Vagina (tissue), 2 donors: Measurements from ENCODE around the gene PRRT1. TPM values are rescaled to one million over a fixed set of nuclear protein-coding genes. Genes with fewer than 3 reads are reported as not detected.
A peak's percentile ranks its signal among the peaks of the same experiment; 100 is the strongest.
"Not testable (repeated sequence)": the region's sequence is repeated elsewhere in the genome, so short reads cannot be mapped to it uniquely, and the experiment has no call there.

ENCODE experiments used
- DNase-seq, 2 donors: peaks; one replicate each; pipeline ENCODE4 v3.0.0-alpha.2; 2017; ENCODE audit errors: extremely low spot score in 2 of 2
- H3K27ac ChIP-seq: fragments of 200-600 bp; sonication (generic); one replicate; pipeline ENCODE4 v1.5.1; 2019
- H3K27me3 ChIP-seq: fragments of 200-600 bp; sonication (generic); one replicate; pipeline ENCODE4 v1.5.1; 2019
- H3K36me3 ChIP-seq, 2 donors: fragments of 200-600 bp; sonication (generic); one replicate each; pipeline ENCODE4 v1.5.1; 2017 to 2019
- H3K4me1 ChIP-seq: fragments of 200-600 bp; sonication (generic); one replicate; pipeline ENCODE4 v1.5.1; 2019
- H3K4me3 ChIP-seq, 2 donors: fragments of 200-600 bp; sonication (generic); 1 replicate in 1 of 2; 2 replicates in 1 of 2; pipeline ENCODE4 v1.5.1; 2016 to 2019
- H3K9me3 ChIP-seq: fragments of 200-600 bp; sonication (generic); one replicate; pipeline ENCODE4 v1.5.1; 2019
- CTCF ChIP-seq, 3 experiments: fragments of 450-650 bp in 2 of 3; fragments of 200-600 bp in 1 of 3; sonication (generic) in 1 of 3; IDR thresholded peaks; one replicate each; pipeline ENCODE4 v1.5.1; 2017 to 2019; ENCODE audit warnings: antibody characterized with exemption in 3 of 3, mild to moderate bottlenecking in 2 of 3, moderate library complexity in 2 of 3
- POLR2A ChIP-seq, 2 donors: fragments of 450-650 bp; IDR thresholded peaks; one replicate each; pipeline ENCODE4 v1.6.1; 2017; ENCODE audit warnings: antibody characterized with exemption in 2 of 2, mild to moderate bottlenecking in 2 of 2, moderate library complexity in 2 of 2
- POLR2AphosphoS5 ChIP-seq, 2 donors: sonication (generic); formaldehyde crosslinking; IDR thresholded peaks; one replicate each; pipeline ENCODE4 v1.9.0; 2017; ENCODE audit warnings: antibody characterized with exemption in 2 of 2, mild to moderate bottlenecking in 2 of 2, low read depth in 1 of 2; ENCODE audit not compliant: insufficient read depth in 1 of 2
- intact Hi-C: fragments of 100-400 bp; cut with DNase I; formaldehyde crosslinking; loops from one replicate; pipeline ENCODE4 v1.15.1; 2023
- total RNA-seq: library from RNA; depleted of rRNA; stranded (reverse); fragments of >200 nt; gene quantifications from one replicate; pipeline ENCODE4 v1.2.3, GENCODE V29; 2016

Gene PRRT1
- total RNA-seq, 1 donor from 2014 or later = 8.8 TPM

GRCh38 chr6:32190054-32190851 is 38.5 kb upstream of the PRRT1 start, which contains the start of gene PBX2:
PBX2 (minus strand) TSS chr6:32190202; CDS start chr6:32189915, 287 bp downstream.
- H3K36me3 ChIP-seq = peaks cover 0 to 19% of the 10 kb centered on the region in 2 donors
- intact Hi-C loops = no loop called here
- peak within 1 kb of the TSS; percentile 57 to 85 for H3K4me3 ChIP-seq
- no peaks in the 10 kb centered on the region for H3K9me3 ChIP-seq
- TF ChIP-seq CTCF (IDR thresholded peaks at IDR 0.05) (no peak), POLR2A (IDR thresholded peaks at IDR 0.05) (peak; percentile 92 to 93), POLR2AphosphoS5 (IDR thresholded peaks at IDR 0.05; ENCODE audit: insufficient read depth in 1 of 2, low read depth in 1 of 2) (peak; percentile 88 to 95)
- H3K4me1 ChIP-seq = peaks cover 73% of the 10 kb centered on the region
- H3K27me3 ChIP-seq = no peaks in the 10 kb centered on the region
- H3K27ac ChIP-seq = peak within 1 kb of the TSS; percentile 99
- DNase-seq = peak in 1 of 2 donors; percentile 97

- no peak for DNase-seq
- peaks cover 68% of the 10 kb centered on the region for H3K4me1 ChIP-seq
- TF ChIP-seq POLR2AphosphoS5 (IDR thresholded peaks at IDR 0.05; ENCODE audit: insufficient read depth in 1 of 2, low read depth in 1 of 2) (no peak), POLR2A (IDR thresholded peaks at IDR 0.05) (no peak), CTCF (IDR thresholded peaks at IDR 0.05) (no peak)
These were observed 38.0 kb upstream of the PRRT1 start for GRCh38 chr6:32189742-32190053.

GRCh38 chr6:32189069-32189741 is 37.5 kb upstream of the PRRT1 start:
- Histone ChIP-seq H3K4me1 (peaks cover 69% of the 10 kb centered on the region), H3K9me3 (no peaks in the 10 kb centered on the region), H3K4me3 (peak overlapping the region; percentile 57 to 85), H3K27ac (peak overlapping the region; percentile 99), H3K27me3 (no peaks in the 10 kb centered on the region), H3K36me3 (peaks cover 0 to 19% of the 10 kb centered on the region in 2 donors)
- intact Hi-C loops = loop anchor here (10.0 kb wide), 1 partner anchor 1016 kb away; the partner anchor contains the start of genes HSD17B8, RING1, RXRB and SLC39A7
- no peak for DNase-seq
- no peak for TF ChIP-seq POLR2AphosphoS5 (IDR thresholded peaks at IDR 0.05; ENCODE audit: insufficient read depth in 1 of 2, low read depth in 1 of 2)
- no peak for TF ChIP-seq POLR2A (IDR thresholded peaks at IDR 0.05)
- no peak for TF ChIP-seq CTCF (IDR thresholded peaks at IDR 0.05)

More at GRCh38 chr6:32189742-32190053, 38.0 kb upstream of the PRRT1 start:
- H3K9me3 ChIP-seq = no peaks in the 10 kb centered on the region
- intact Hi-C loops = loop anchor here (10.0 kb wide), 1 partner anchor 1015 kb away; the partner anchor contains the start of genes HSD17B8, RING1, RXRB and SLC39A7
- peaks cover 0 to 19% of the 10 kb centered on the region in 2 donors for H3K36me3 ChIP-seq
- H3K27ac ChIP-seq = peak overlapping the region; percentile 99
- H3K4me3 ChIP-seq = peak overlapping the region; percentile 57 to 85
- H3K27me3 ChIP-seq = no peaks in the 10 kb centered on the region

GRCh38 chr6:32188381-32189068 is 36.8 kb upstream of the PRRT1 start:
- peak overlapping the region; percentile 57 to 85 for H3K4me3 ChIP-seq
- TF ChIP-seq POLR2AphosphoS5 (IDR thresholded peaks at IDR 0.05; ENCODE audit: insufficient read depth in 1 of 2, low read depth in 1 of 2) (peak in 1 of 2 donors; percentile 24), POLR2A (IDR thresholded peaks at IDR 0.05) (no peak)
- H3K4me1 ChIP-seq = peaks cover 72% of the 10 kb centered on the region
- DNase-seq = no peak
- H3K9me3 ChIP-seq = no peaks in the 10 kb centered on the region
- peaks cover 0 to 19% of the 10 kb centered on the region in 2 donors for H3K36me3 ChIP-seq
- H3K27ac ChIP-seq = peak overlapping the region; percentile 99
- no peaks in the 10 kb centered on the region for H3K27me3 ChIP-seq
- intact Hi-C loops = loop anchor here (10.0 kb wide), 1 partner anchor 1016 kb away; the partner anchor contains the start of genes HSD17B8, RING1, RXRB and SLC39A7

GRCh38 chr6:32187725-32188380 is 36.1 kb upstream of the PRRT1 start:
- not testable (repeated sequence) for H3K27me3 ChIP-seq, DNase-seq, H3K9me3 ChIP-seq
- peak overlapping the region; percentile 99 for H3K27ac ChIP-seq
- peak overlapping the region; percentile 57 to 85 for H3K4me3 ChIP-seq
- peaks cover 0 to 19% of the 10 kb centered on the region in 2 donors for H3K36me3 ChIP-seq
- intact Hi-C loops = loop anchor here (10.0 kb wide), 1 partner anchor 1017 kb away; the partner anchor contains the start of genes HSD17B8, RING1, RXRB and SLC39A7
- H3K4me1 ChIP-seq = peaks cover 71% of the 10 kb centered on the region
